Brain microvascular endothelial cell (primary cell): ENCODE measurements around the gene LMBR1.

ENCODE experiments used
- DNase-seq: peaks from one replicate; pipeline ENCODE4 v3.0.0-alpha.2; 2020
- H3K27ac ChIP-seq: fragments of 250-450 bp; sonication (Bioruptor Pico); 2 replicates; pipeline ENCODE4 v1.5.1; 2020; ENCODE audit warnings: mild to moderate bottlenecking, moderate library complexity
- H3K27me3 ChIP-seq: fragments of 250-450 bp; sonication (Bioruptor Pico); replicated peaks from 2 replicates; pipeline ENCODE4 v1.5.1; 2020; ENCODE audit warnings: mild to moderate bottlenecking
- H3K36me3 ChIP-seq: fragments of 250-450 bp; sonication (Bioruptor Pico); replicated peaks from 2 replicates; pipeline ENCODE4 v1.5.1; 2020; ENCODE audit warnings: mild to moderate bottlenecking
- H3K4me3 ChIP-seq: 2 replicates; pipeline ENCODE4 v1.5.1; 2011; ENCODE audit warnings: low read depth, mild to moderate bottlenecking, control low read depth, low read length, moderate library complexity
- CTCF ChIP-seq: IDR thresholded peaks from 2 replicates; pipeline ENCODE4 v1.5.1; 2011; ENCODE audit warnings: low read depth, mild to moderate bottlenecking, moderate library complexity, low read length, control low read depth, inconsistent platforms; ENCODE audit errors: missing control alignments
- in situ Hi-C: cut with HindIII; loops from 2 replicates; pipeline ENCODE4 v1.10.0; 2017; ENCODE audit warnings: low sequenced_read_pairs, low pct_ligation_motif_present

Gene LMBR1

GRCh38 chr7:156783864-156784263 lies 109.1 kb downstream of the LMBR1 start:
- H3K4me3 ChIP-seq: no peak overlapping the region
- H3K36me3 ChIP-seq: no peaks in the 10 kb centered on the region
- H3K27ac ChIP-seq: no peak overlapping the region
- in situ Hi-C loops: no loop called here
- TF ChIP-seq CTCF: no peak
- H3K27me3 ChIP-seq: no peaks in the 10 kb centered on the region
- DNase-seq: no peak

- DNase-seq: no peak
- in situ Hi-C loops: no loop called here
- Histone ChIP-seq H3K27ac (no peak overlapping the region), H3K4me3 (no peak overlapping the region), H3K36me3 (no peaks in the 10 kb centered on the region), H3K27me3 (no peaks in the 10 kb centered on the region)
- no peak for TF ChIP-seq CTCF
Observed at GRCh38 chr7:156781972-156782371, 111.0 kb downstream of the LMBR1 start.

GRCh38 chr7:156780724-156781455 lies 112.1 kb downstream of the LMBR1 start:
- Histone ChIP-seq H3K27me3 (no peaks in the 10 kb centered on the region), H3K27ac (no peak overlapping the region), H3K4me3 (no peak overlapping the region), H3K36me3 (no peaks in the 10 kb centered on the region)
- in situ Hi-C loops: no loop called here
- no peak for TF ChIP-seq CTCF
- DNase-seq: no peak

- no peak for TF ChIP-seq CTCF
- no peak overlapping the region for H3K27ac ChIP-seq
- no peak for DNase-seq
- H3K27me3 ChIP-seq: no peaks in the 10 kb centered on the region
- no peaks in the 10 kb centered on the region for H3K36me3 ChIP-seq
- H3K4me3 ChIP-seq: no peak overlapping the region
- in situ Hi-C loops: no loop called here
Observed at GRCh38 chr7:156778668-156779067, 114.3 kb downstream of the LMBR1 start.

- no peak for DNase-seq
- in situ Hi-C loops: no loop called here
Observed at GRCh38 chr7:156778201-156778600, 114.8 kb downstream of the LMBR1 start.

More at GRCh38 chr7:156778201-156778600, 114.8 kb downstream of the LMBR1 start:
- H3K27ac ChIP-seq: no peak overlapping the region
- no peaks in the 10 kb centered on the region for H3K27me3 ChIP-seq
- H3K36me3 ChIP-seq: no peaks in the 10 kb centered on the region
- no peak for TF ChIP-seq CTCF
- H3K4me3 ChIP-seq: no peak overlapping the region
